Body of pancreas (tissue), 4 donors: ENCODE results near the gene TBC1D22B. TPM values are rescaled to one million over a fixed set of nuclear protein-coding genes. Genes with fewer than 3 reads are reported as not detected.

ENCODE experiments used
- ATAC-seq: fragments of 150-250 bp; one replicate; pipeline ENCODE4 v1.9.1; 2016
- DNase-seq, 4 donors: peaks; one replicate each; pipeline ENCODE4 v3.0.0-alpha.2; 2019
- H3K27ac ChIP-seq, 4 donors: fragments of 200-600 bp; sonication (generic); 1 replicate in 3 of 4; 2 replicates in 1 of 4; pipeline versions ENCODE4 v1.5.1 to v1.6.1; 2016 to 2019; ENCODE audit warnings: mild to moderate bottlenecking in 1 of 4, mixed read lengths in 1 of 4, moderate library complexity in 1 of 4
- H3K27me3 ChIP-seq, 2 donors: fragments of 200-600 bp; sonication (generic); one replicate each; pipeline ENCODE4 v1.6.0; 2016; ENCODE audit warnings: mild to moderate bottlenecking in 1 of 2
- H3K36me3 ChIP-seq, 2 donors: fragments of 200-600 bp; sonication (generic); replicated peaks in 1 of 2; 2 replicates each; pipeline ENCODE4 v1.5.1; 2016; ENCODE audit warnings: low read depth in 2 of 2; ENCODE audit not compliant: insufficient read depth in 1 of 2
- H3K4me1 ChIP-seq: fragments of 200-600 bp; sonication (generic); one replicate; pipeline ENCODE4 v1.6.0; 2016
- H3K4me3 ChIP-seq, 2 donors: fragments of 200-600 bp; sonication (generic); 1 replicate in 1 of 2; 2 replicates in 1 of 2; pipeline ENCODE4 v1.5.1; 2016 to 2019
- H3K9me3 ChIP-seq, 3 donors: fragments of 200-600 bp; sonication (generic); 1 replicate in 2 of 3; 2 replicates in 1 of 3; pipeline ENCODE4 v1.5.1; 2016
- POLR2A ChIP-seq, 3 donors: fragments of 450-650 bp; IDR thresholded peaks; one replicate each; pipeline ENCODE4 v1.6.1; 2016; ENCODE audit warnings: antibody characterized with exemption in 3 of 3, mild to moderate bottlenecking in 2 of 3
- WGBS, 2 donors: methylation state at CpG; one replicate each; pipeline ENCODE4 v1.1.5; 2017; 5-methylcytosine and 5-hydroxymethylcytosine counted together
- intact Hi-C: fragments of 100-400 bp; cut with DNase I; formaldehyde crosslinking; loops from one replicate; pipeline ENCODE4 v1.15.1; 2023
- total RNA-seq, 2 donors: library from RNA; depleted of rRNA; stranded (reverse); fragments of >200 nt; gene quantifications; one replicate each; pipeline ENCODE4 v1.1.0, GENCODE V29; 2016
- TF ChIP-seq, protein P1 (sequence below), 7 experiments: fragments of 450-650 bp in 4 of 7; fragments of 200-600 bp in 3 of 7; sonication (generic) in 3 of 7; IDR thresholded peaks; one replicate each; pipeline ENCODE4 v1.5.1; 2016 to 2019; ENCODE audit warnings: antibody characterized with exemption in 7 of 7

The TBC1D22B gene
- total RNA-seq, 2 donors from 2014 or later, result 8.0 to 8.2 TPM

DNA sequence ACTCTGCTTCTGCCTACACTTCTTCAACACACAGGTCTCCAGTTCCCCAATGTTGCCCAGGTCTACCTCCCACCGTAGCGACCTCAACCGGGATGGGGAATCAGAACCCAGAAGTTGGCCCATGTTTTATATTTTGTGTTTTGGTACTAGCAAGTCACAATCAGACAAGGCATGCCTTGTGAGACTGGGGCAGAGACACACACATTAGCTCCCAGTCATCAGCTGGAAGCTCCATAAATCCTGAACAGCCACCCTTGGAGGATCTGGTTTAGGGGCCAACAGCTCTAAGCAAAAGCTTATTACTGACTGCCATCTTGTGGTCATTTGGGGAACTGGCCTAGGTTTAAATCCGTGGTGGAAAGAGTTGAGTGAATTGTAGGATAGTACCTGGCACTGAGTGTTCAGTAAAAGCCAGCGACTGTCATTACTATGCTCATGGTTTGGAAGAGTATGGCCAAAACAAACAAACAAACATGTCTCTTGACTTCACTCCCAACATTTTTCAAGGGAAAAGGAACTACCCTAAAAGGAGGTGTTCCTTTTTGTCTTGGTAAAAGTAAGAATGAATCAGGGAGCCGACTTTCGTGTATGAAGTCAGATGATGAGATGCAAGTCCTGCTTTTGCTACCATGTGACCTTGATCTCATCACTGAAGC lies 47.1 kb upstream of the TBC1D22B start:
- DNase-seq (peak; percentile 82 to 88 (median 86)), ATAC-seq (peak; percentile 91)
- TF ChIP-seq, protein P1, sequence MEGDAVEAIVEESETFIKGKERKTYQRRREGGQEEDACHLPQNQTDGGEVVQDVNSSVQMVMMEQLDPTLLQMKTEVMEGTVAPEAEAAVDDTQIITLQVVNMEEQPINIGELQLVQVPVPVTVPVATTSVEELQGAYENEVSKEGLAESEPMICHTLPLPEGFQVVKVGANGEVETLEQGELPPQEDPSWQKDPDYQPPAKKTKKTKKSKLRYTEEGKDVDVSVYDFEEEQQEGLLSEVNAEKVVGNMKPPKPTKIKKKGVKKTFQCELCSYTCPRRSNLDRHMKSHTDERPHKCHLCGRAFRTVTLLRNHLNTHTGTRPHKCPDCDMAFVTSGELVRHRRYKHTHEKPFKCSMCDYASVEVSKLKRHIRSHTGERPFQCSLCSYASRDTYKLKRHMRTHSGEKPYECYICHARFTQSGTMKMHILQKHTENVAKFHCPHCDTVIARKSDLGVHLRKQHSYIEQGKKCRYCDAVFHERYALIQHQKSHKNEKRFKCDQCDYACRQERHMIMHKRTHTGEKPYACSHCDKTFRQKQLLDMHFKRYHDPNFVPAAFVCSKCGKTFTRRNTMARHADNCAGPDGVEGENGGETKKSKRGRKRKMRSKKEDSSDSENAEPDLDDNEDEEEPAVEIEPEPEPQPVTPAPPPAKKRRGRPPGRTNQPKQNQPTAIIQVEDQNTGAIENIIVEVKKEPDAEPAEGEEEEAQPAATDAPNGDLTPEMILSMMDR (IDR thresholded peaks at IDR 0.05), result peak; percentile 76 to 99 (median 97)
- no peak for TF ChIP-seq POLR2A (IDR thresholded peaks at IDR 0.05)
- WGBS, 2 donors, result 50 to 59% methylated on average over 7 of the region's 7 CpGs
- no peaks in the 10 kb centered on the region for H3K4me1 ChIP-seq
- no peak overlapping the region for H3K4me3 ChIP-seq
- intact Hi-C loops, result no loop called here
- H3K27me3 ChIP-seq, result no peaks in the 10 kb centered on the region
- no peaks in the 10 kb centered on the region for H3K36me3 ChIP-seq
- H3K9me3 ChIP-seq, result no peaks in the 10 kb centered on the region
- no peak overlapping the region for H3K27ac ChIP-seq

DNA sequence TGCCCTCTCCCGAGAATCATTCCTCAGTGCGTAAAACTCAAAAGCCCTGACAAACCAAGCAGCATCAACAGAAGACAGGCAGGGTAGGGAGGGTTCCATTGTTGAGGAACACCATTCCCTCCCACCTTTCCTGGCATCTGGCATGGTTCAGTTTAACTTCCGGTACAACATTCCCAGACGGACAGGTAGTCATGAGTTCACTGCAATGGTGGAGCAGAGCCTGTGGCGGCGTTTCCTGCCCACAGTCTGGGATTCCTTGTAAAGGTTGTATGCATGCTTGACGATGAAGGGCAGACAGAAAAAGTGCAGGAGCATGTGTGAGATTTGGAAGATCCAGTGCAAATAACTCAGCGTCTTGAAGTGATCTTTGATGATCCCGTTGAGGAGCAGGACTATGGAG lies 45.3 kb upstream of the TBC1D22B start:
- no peaks in the 10 kb centered on the region for H3K9me3 ChIP-seq
- H3K27ac ChIP-seq, result no peak overlapping the region
- no peak overlapping the region for H3K4me3 ChIP-seq
- H3K4me1 ChIP-seq, result no peaks in the 10 kb centered on the region
- intact Hi-C loops, result no loop called here
- no peak for ATAC-seq
- TF ChIP-seq, protein P1 (IDR thresholded peaks at IDR 0.05), result no peak
- no peak for TF ChIP-seq POLR2A (IDR thresholded peaks at IDR 0.05)
- WGBS, 2 donors, result 78 to 81% methylated on average over 9 of the region's 9 CpGs
- DNase-seq, result no peak
- H3K27me3 ChIP-seq, result no peaks in the 10 kb centered on the region
- H3K36me3 ChIP-seq, result no peaks in the 10 kb centered on the region

DNA sequence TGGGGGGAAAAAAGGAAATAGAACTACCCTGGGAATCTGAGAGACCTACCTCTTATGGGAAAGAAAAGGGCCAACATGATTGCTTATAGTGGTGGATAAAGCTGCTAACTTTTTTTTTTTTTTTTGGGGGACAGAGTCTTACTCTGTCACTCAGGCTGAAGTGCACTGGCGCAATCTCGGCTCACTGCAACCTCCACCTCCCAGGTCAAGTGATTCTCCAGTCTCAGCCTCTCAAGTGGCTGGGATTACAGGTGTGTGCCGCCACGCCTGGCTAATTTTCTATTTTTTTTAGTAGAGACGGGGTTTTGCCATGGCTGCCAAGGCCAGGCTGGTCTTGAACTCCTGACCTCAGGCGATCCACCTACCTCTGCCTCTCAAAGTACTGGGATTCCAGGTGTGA lies 39.5 kb upstream of the TBC1D22B start:
- intact Hi-C loops, result no loop called here
- 89 to 93% methylated on average over 6 of the region's 6 CpGs for WGBS, 2 donors
- Histone ChIP-seq H3K27me3 (no peaks in the 10 kb centered on the region), H3K36me3 (no peaks in the 10 kb centered on the region), H3K4me1 (peaks cover 6% of the 10 kb centered on the region), H3K27ac (no peak overlapping the region), H3K4me3 (no peak overlapping the region), H3K9me3 (no peaks in the 10 kb centered on the region)
- ATAC-seq, result no peak
- no peak for TF ChIP-seq POLR2A (IDR thresholded peaks at IDR 0.05)
- TF ChIP-seq, protein P1 (IDR thresholded peaks at IDR 0.05), result no peak
- DNase-seq, result no peak

DNA sequence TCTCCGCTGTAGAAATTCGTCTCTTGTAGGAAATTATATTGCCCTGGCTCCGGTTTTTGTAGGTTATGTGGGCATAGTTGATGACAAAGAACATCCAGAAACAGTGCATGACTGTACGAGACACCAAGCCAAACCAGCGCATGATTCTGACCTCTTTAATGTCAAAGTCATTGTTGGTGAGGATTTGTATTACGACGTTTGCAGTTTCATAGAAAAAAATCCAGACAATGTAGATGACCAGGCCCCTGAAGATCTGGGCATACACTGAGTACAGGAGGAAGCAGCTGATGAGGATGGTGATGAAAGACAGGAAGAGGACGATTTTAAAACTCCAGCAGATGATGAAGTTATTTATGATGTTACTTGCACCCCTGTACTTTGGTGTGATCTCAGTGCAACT lies 39.1 kb upstream of the TBC1D22B start:
- no peak for ATAC-seq
- no peaks in the 10 kb centered on the region for H3K27me3 ChIP-seq
- TF ChIP-seq, protein P1 (IDR thresholded peaks at IDR 0.05), result no peak
- no peak for TF ChIP-seq POLR2A (IDR thresholded peaks at IDR 0.05)
- H3K4me1 ChIP-seq, result peaks cover 6% of the 10 kb centered on the region
- H3K36me3 ChIP-seq, result no peaks in the 10 kb centered on the region
- intact Hi-C loops, result no loop called here
- DNase-seq, result no peak
- H3K9me3 ChIP-seq, result no peaks in the 10 kb centered on the region
- H3K27ac ChIP-seq, result no peak overlapping the region
- 75 to 81% methylated on average over 8 of the region's 8 CpGs for WGBS, 2 donors
- H3K4me3 ChIP-seq, result no peak overlapping the region

DNA sequence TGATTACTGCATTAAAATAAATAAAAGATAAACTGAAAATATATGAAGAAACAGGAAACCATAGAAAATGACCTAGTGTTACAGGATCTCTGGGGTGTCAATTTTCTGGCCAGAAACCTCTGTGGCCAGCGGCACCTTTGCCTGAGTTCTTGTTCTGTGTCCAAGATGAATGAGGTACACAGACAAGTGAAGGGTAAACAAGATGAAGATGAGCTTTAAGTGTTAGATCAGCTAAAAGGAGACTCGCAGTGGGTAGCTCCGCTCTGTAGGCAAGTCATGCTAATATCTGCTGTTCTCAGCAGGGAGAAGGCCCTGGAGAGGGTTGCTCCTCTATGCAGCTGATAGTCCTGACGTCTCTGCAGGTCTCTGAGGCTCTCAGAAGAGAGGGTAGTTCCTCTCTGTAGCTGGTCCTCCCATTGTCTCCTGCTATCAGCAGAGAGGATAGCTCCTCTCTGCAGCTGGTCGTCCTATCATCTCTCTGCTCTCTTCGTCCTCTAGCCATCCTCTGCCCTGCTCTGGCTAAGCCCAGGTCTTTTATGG lies 35.9 kb upstream of the TBC1D22B start:
- ATAC-seq (no peak), DNase-seq (no peak)
- H3K27ac ChIP-seq, result peak overlapping the region; percentile 21 to 72 (median 58)
- intact Hi-C loops, result no loop called here
- H3K4me1 ChIP-seq, result peaks cover 10% of the 10 kb centered on the region
- H3K4me3 ChIP-seq, result no peak overlapping the region
- H3K27me3 ChIP-seq, result no peaks in the 10 kb centered on the region
- H3K9me3 ChIP-seq, result no peaks in the 10 kb centered on the region
- no peaks in the 10 kb centered on the region for H3K36me3 ChIP-seq
- TF ChIP-seq, protein P1 (IDR thresholded peaks at IDR 0.05), result no peak
- TF ChIP-seq POLR2A (IDR thresholded peaks at IDR 0.05), result no peak
- WGBS, 2 donors, result 48 to 57% methylated on average over 6 of the region's 6 CpGs
